ENCODE data around the gene FXYD4. TPM values are rescaled to one million over a fixed set of nuclear protein-coding genes. Genes with fewer than 3 reads are reported as not detected.

Gene FXYD4
- total RNA-seq, 2 donors from 2014 or later: 0.97 TPM; not detected in 1

DNA sequence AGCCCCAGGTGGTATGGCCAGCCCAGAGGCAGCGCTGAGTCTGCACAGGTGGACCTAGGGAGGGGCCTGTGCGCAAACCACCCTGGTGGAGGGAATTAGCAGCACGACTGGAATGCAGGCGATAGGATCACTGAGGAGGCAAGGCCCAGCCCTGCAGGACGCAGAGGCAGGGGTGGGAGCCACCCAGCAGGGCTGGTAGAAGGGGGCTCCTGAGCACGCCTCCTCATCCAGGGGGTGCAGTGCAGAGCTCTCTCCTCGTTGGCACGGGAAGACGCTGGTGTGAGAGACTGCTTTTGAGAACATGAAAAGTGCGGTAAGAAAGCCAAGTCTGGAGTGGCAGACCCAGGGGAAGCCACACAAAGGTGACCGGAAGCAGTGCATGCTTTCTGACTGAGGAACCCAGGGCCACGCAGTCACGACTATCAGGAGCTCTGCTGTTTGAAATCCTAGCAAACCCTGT lies 6.0 kb downstream of the FXYD4 start:
- Histone ChIP-seq H3K27me3 (ENCODE audit: control insufficient read depth, insufficient read depth, low read length, poor library complexity, severe bottlenecking) (no peaks in the 10 kb centered on the region), H3K9ac (ENCODE audit: extremely low read depth, low read length, poor library complexity, severe bottlenecking) (no peak overlapping the region), H3K4me3 (ENCODE audit: low read length) (no peak overlapping the region), H3K4me1 (ENCODE audit: control insufficient read depth, insufficient read depth, low read length) (peaks cover 16% of the 10 kb centered on the region), H3K9me3 (ENCODE audit: control insufficient read depth, low read length) (no peaks in the 10 kb centered on the region), H3K27ac (ENCODE audit: low read depth, low read length) (no peak overlapping the region), H3K36me3 (ENCODE audit: control insufficient read depth, insufficient read depth, low read length) (no peaks in the 10 kb centered on the region)
- no peak overlapping the region for H3K4me3 Mint-ChIP-seq
- H3K9me3 Mint-ChIP-seq: no peaks in the 10 kb centered on the region
- peak overlapping the region; percentile 86 for H3K27ac Mint-ChIP-seq
- DNase-seq: peak; percentile 91
- no peaks in the 10 kb centered on the region for H3K36me3 Mint-ChIP-seq (ENCODE audit: low read depth)
- peaks cover 1% of the 10 kb centered on the region for H3K27me3 Mint-ChIP-seq (ENCODE audit: insufficient read depth)
- 78 to 85% methylated on average over 8 to 13 of the region's 13 CpGs for WGBS, 2 experiments (ENCODE audit: insufficient coverage in 1 of 2, insufficient read length in 1 of 2)
- TF ChIP-seq, protein P1, sequence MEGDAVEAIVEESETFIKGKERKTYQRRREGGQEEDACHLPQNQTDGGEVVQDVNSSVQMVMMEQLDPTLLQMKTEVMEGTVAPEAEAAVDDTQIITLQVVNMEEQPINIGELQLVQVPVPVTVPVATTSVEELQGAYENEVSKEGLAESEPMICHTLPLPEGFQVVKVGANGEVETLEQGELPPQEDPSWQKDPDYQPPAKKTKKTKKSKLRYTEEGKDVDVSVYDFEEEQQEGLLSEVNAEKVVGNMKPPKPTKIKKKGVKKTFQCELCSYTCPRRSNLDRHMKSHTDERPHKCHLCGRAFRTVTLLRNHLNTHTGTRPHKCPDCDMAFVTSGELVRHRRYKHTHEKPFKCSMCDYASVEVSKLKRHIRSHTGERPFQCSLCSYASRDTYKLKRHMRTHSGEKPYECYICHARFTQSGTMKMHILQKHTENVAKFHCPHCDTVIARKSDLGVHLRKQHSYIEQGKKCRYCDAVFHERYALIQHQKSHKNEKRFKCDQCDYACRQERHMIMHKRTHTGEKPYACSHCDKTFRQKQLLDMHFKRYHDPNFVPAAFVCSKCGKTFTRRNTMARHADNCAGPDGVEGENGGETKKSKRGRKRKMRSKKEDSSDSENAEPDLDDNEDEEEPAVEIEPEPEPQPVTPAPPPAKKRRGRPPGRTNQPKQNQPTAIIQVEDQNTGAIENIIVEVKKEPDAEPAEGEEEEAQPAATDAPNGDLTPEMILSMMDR (conservative IDR thresholded peaks at IDR 0.05): peak; percentile 70
- H3K4me1 Mint-ChIP-seq: peaks cover 34% of the 10 kb centered on the region

DNA sequence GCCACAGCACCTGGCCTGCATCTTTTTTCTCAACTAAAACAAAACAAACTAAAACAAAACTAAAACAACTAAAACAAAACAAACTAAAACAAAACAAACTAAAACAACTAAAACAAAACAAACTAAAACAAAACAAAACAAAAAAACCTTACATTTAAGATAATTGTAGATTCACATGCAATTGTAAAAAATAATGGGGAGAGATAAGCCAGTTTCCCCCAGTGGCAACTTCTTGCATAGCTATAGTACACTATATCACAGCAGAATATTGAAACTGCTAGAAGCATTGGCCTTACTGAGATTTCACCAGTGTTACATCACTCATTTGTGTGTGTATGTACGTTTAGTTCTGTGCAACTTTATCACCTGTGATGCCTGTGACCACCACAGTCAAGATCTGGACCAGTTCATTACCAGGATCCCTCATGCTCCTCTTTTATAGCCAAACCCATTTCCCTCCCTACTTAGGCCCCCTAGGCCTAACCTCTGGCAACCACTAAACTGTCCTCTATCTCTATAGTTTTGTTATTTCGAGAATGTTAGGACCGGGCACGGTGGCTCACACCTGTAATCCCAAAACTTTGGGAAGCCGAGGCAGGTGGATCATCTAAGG lies 9.3 kb downstream of the FXYD4 start:
- WGBS, 2 experiments (ENCODE audit: insufficient coverage in 1 of 2, insufficient read length in 1 of 2): 87 to 96% methylated on average over 5 of the region's 5 CpGs
- H3K36me3 Mint-ChIP-seq (ENCODE audit: low read depth): peaks cover 4% of the 10 kb centered on the region
- no peak for DNase-seq
- H3K9ac ChIP-seq (ENCODE audit: extremely low read depth, low read length, poor library complexity, severe bottlenecking): no peak overlapping the region
- no peaks in the 10 kb centered on the region for H3K9me3 Mint-ChIP-seq
- peaks cover 9% of the 10 kb centered on the region for H3K4me1 ChIP-seq (ENCODE audit: control insufficient read depth, insufficient read depth, low read length)
- TF ChIP-seq, protein P1 (conservative IDR thresholded peaks at IDR 0.05): peak; percentile 47
- no peaks in the 10 kb centered on the region for H3K27me3 Mint-ChIP-seq (ENCODE audit: insufficient read depth)
- no peaks in the 10 kb centered on the region for H3K9me3 ChIP-seq (ENCODE audit: control insufficient read depth, low read length)
- peaks cover 31% of the 10 kb centered on the region for H3K4me1 Mint-ChIP-seq
- H3K27ac Mint-ChIP-seq: peak overlapping the region; percentile 30
- no peak overlapping the region for H3K27ac ChIP-seq (ENCODE audit: low read depth, low read length)
- H3K36me3 ChIP-seq (ENCODE audit: control insufficient read depth, insufficient read depth, low read length): peaks cover 8% of the 10 kb centered on the region
- no peak overlapping the region for H3K4me3 Mint-ChIP-seq
- no peak overlapping the region for H3K4me3 ChIP-seq (ENCODE audit: low read length)
- H3K27me3 ChIP-seq (ENCODE audit: control insufficient read depth, insufficient read depth, low read length, poor library complexity, severe bottlenecking): no peaks in the 10 kb centered on the region

DNA sequence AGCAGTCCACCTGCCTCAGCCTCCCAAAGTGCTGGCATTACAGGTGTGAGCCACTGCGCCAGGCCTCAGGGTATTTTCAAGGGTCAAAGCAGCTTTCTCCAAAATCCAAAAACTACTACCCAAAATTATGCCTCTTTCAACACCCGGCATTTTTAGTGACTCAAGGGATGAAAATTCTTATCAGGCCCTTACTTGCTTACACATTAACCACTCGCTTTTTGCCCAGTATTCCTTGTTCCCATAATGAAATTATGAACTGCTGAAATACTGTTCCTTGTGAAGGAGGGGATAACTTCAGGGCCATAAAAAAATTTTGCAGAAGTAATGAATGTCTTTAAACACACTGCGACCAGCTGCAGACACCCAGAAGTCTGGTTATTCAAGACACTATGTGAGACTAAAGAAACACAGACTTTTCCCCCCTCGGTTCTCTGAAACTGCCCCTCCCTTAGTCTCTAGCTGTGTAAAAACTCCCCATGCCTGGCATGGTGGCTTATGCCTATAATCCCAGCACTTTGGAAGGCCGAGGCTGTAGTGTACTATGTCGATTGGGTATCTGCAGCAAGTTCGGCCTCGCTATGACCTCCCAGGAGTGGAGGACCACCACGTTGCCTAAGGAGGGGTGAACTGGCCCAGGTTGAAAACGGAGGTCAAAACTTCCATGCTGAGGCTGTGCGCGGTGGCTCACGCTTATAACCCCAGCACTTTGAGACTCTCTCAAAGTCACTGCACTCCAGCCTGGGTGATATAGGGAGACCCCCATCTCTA lies 12.0 kb downstream of the FXYD4 start:
- H3K36me3 Mint-ChIP-seq (ENCODE audit: low read depth): peaks cover 29% of the 10 kb centered on the region
- TF ChIP-seq, protein P1 (conservative IDR thresholded peaks at IDR 0.05): no peak
- Histone ChIP-seq H3K4me3 (ENCODE audit: low read length) (no peak overlapping the region), H3K4me1 (ENCODE audit: control insufficient read depth, insufficient read depth, low read length) (peaks cover 6% of the 10 kb centered on the region), H3K9me3 (ENCODE audit: control insufficient read depth, low read length) (no peaks in the 10 kb centered on the region), H3K9ac (ENCODE audit: extremely low read depth, low read length, poor library complexity, severe bottlenecking) (no peak overlapping the region), H3K27me3 (ENCODE audit: control insufficient read depth, insufficient read depth, low read length, poor library complexity, severe bottlenecking) (no peaks in the 10 kb centered on the region), H3K27ac (ENCODE audit: low read depth, low read length) (no peak overlapping the region), H3K36me3 (ENCODE audit: control insufficient read depth, insufficient read depth, low read length) (peaks cover 34% of the 10 kb centered on the region)
- no peak overlapping the region for H3K4me3 Mint-ChIP-seq
- H3K27ac Mint-ChIP-seq: peak overlapping the region; percentile 39
- H3K4me1 Mint-ChIP-seq: peaks cover 11% of the 10 kb centered on the region
- no peak for DNase-seq
- no peaks in the 10 kb centered on the region for H3K27me3 Mint-ChIP-seq (ENCODE audit: insufficient read depth)
- 77 to 88% methylated on average over 14 of the region's 14 CpGs for WGBS, 2 experiments (ENCODE audit: insufficient coverage in 1 of 2, insufficient read length in 1 of 2)
- no peaks in the 10 kb centered on the region for H3K9me3 Mint-ChIP-seq

Data from endodermal cell (in vitro differentiated cells).